ENCODE data around the gene ZBED5. TPM values are rescaled to one million over a fixed set of nuclear protein-coding genes. Genes with fewer than 3 reads are reported as not detected.
A peak's percentile ranks its signal among the peaks of the same experiment; 100 is the strongest.

Gene ZBED5
- total RNA-seq, 2 experiments from 2014 or later: 34.1 to 44.3 TPM

- Mint-ChIP-seq H3K4me1 (peaks cover 13% of the 10 kb centered on the region), H3K36me3 (ENCODE audit: low read depth) (peaks cover 3% of the 10 kb centered on the region), H3K4me3 (no peak overlapping the region), H3K9me3 (ENCODE audit: low read depth) (peaks cover 2% of the 10 kb centered on the region), H3K27ac (peak overlapping the region; percentile 52), H3K27me3 (no peaks in the 10 kb centered on the region)
- ATAC-seq (peak; percentile 83), DNase-seq (no peak)
- intact Hi-C loops (cut with DNase I, micrococcal nuclease): loop anchor here in 1 of 2 experiments (2.0 kb wide), 1 partner anchor 20 kb away; the partner anchor contains the start of gene ZBED5
- ChIA-PET POLR2A (interaction anchor here (0.6 to 1.0 kb wide), 3 partner anchors 69 to 135 kb away, joined by 3 to 9 read pairs (median 4); no protein-coding TSS in a partner anchor), CTCF (interaction anchor here (0.5 to 2.9 kb wide), 27 partner anchors 11 to 674 kb away, joined by 3 to 17 read pairs (median 4); partner anchors contain the start of genes EIF4G2 and ZBED5)
Observed at GRCh38 chr11:10878408-10879214, 20.8 kb upstream of the ZBED5 start.

DNA sequence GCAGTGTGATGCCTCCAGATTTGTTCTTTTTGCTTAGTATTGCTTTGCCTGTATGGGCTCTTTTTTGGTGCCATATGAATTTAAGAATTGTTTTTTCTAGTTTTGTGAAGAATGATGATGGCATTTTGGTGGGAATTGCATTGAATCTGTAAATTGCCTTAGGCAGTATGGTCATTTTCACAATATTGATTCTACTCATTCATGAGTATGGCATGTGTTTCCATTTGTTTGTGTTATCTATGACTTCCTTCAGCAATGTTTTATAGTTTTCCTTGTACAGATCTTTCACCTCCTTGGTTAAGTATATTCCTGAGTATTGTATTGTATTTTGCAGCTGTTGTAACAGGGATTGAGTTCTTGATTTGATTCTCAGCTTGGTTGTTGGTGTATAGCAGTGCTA is 18.3 kb upstream of the ZBED5 start:
- Mint-ChIP-seq H3K27me3 (no peaks in the 10 kb centered on the region), H3K27ac (no peak overlapping the region), H3K4me3 (no peak overlapping the region), H3K36me3 (ENCODE audit: low read depth) (peaks cover 22% of the 10 kb centered on the region), H3K4me1 (peaks cover 13% of the 10 kb centered on the region), H3K9me3 (ENCODE audit: low read depth) (peaks cover 16% of the 10 kb centered on the region)
- POLR2A ChIA-PET: no interaction called here
- CTCF ChIA-PET: interaction anchor here (0.9 to 1.1 kb wide), 2 partner anchors 54 to 66 kb away, joined by 3 read pairs; no protein-coding TSS in a partner anchor
- no peak for ATAC-seq
- intact Hi-C loops (cut with DNase I, micrococcal nuclease): no loop called here
- DNase-seq: no peak

DNA sequence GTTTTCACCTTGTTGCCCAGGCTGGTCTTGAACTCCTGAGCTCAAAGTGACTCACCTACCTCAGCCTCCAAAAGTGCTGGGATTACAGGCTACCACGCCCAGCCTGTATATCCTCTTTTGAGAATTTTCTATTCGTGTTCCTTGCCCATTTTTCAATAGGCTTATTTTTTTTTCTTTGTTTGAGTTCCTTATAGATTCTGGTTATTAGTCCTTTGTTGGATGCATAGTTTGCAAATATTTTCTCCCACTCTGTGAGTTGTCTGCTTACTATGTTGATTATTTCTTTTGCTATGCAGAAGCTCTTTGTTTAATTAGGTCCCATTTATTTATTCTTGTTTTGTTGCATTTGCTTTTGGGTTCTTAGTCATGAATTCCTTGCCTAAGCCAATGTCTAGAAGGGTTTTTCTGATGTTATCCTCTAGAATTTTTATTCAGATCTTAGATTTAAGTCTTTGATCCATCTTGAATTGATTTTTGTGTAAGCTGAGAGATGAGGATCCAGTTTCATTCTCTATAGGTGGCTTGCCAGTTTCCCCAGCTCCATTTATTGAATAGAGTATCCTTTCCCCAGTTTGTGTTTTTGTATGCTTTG is 17.7 kb upstream of the ZBED5 start:
- ATAC-seq: no peak
- no peak for DNase-seq
- Mint-ChIP-seq H3K4me1 (peaks cover 13% of the 10 kb centered on the region), H3K36me3 (ENCODE audit: low read depth) (peaks cover 24% of the 10 kb centered on the region), H3K27ac (no peak overlapping the region), H3K27me3 (no peaks in the 10 kb centered on the region), H3K4me3 (no peak overlapping the region), H3K9me3 (ENCODE audit: low read depth) (peaks cover 17% of the 10 kb centered on the region)
- intact Hi-C loops (cut with DNase I, micrococcal nuclease): no loop called here
- CTCF ChIA-PET: interaction anchor here (0.9 to 1.1 kb wide), 2 partner anchors 55 to 66 kb away, joined by 3 read pairs; no protein-coding TSS in a partner anchor
- POLR2A ChIA-PET: no interaction called here

GRCh38 chr11:10872097-10872496 is 14.2 kb upstream of the ZBED5 start:
- DNase-seq (no peak), ATAC-seq (no peak)
- intact Hi-C loops (cut with DNase I, micrococcal nuclease): no loop called here
- peaks cover 17% of the 10 kb centered on the region for H3K9me3 Mint-ChIP-seq (ENCODE audit: low read depth)
- no peak overlapping the region for H3K4me3 Mint-ChIP-seq
- CTCF ChIA-PET: no interaction called here
- H3K36me3 Mint-ChIP-seq (ENCODE audit: low read depth): peaks cover 23% of the 10 kb centered on the region
- H3K27ac Mint-ChIP-seq: no peak overlapping the region
- H3K27me3 Mint-ChIP-seq: no peaks in the 10 kb centered on the region
- POLR2A ChIA-PET: no interaction called here
- H3K4me1 Mint-ChIP-seq: peaks cover 6% of the 10 kb centered on the region

- CTCF ChIA-PET: no interaction called here
- intact Hi-C loops (cut with DNase I, micrococcal nuclease): no loop called here
- POLR2A ChIA-PET: no interaction called here
Observed at GRCh38 chr11:10868352-10868751, 10.5 kb upstream of the ZBED5 start.

DNA sequence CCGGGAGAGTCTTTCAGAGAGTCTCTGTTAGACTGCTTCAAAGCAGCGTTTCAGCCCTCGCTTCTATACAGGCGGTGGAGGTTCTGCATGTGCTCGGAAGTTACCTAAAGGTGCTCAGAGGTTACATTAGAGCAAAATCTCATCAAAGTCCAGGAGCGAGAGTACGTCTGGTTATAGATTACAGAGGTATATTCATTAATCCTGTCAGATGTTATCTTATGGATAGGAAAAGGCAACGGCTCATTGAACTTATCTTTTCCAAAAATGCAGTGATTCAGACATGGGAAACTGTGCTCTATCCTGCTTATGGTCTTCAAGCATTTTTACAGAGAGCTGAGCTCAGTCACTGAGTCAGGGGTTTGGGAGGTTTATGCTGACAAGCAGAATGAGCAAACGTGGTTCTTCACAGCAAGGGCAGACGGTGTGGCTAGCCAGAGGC is 9.1 kb upstream of the ZBED5 start:
- POLR2A ChIA-PET: no interaction called here
- intact Hi-C loops (cut with DNase I, micrococcal nuclease): no loop called here
- H3K27me3 Mint-ChIP-seq: no peaks in the 10 kb centered on the region
- CTCF ChIA-PET: interaction anchor here (0.6 kb wide), 1 partner anchor 40 kb away, joined by 3 read pairs; no protein-coding TSS in a partner anchor
- H3K4me1 Mint-ChIP-seq: peaks cover 22% of the 10 kb centered on the region
- ATAC-seq (no peak), DNase-seq (no peak)
- peaks cover 4% of the 10 kb centered on the region for H3K9me3 Mint-ChIP-seq (ENCODE audit: low read depth)
- peaks cover 9% of the 10 kb centered on the region for H3K36me3 Mint-ChIP-seq (ENCODE audit: low read depth)
- no peak overlapping the region for H3K4me3 Mint-ChIP-seq
- no peak overlapping the region for H3K27ac Mint-ChIP-seq

More at GRCh38 chr11:10868352-10868751, 10.5 kb upstream of the ZBED5 start:
- DNase-seq: no peak
- Mint-ChIP-seq H3K27me3 (no peaks in the 10 kb centered on the region), H3K36me3 (ENCODE audit: low read depth) (peaks cover 19% of the 10 kb centered on the region), H3K9me3 (ENCODE audit: low read depth) (peaks cover 14% of the 10 kb centered on the region), H3K4me3 (no peak overlapping the region), H3K4me1 (peaks cover 14% of the 10 kb centered on the region), H3K27ac (no peak overlapping the region)
- ATAC-seq: peak; percentile 36

DNA sequence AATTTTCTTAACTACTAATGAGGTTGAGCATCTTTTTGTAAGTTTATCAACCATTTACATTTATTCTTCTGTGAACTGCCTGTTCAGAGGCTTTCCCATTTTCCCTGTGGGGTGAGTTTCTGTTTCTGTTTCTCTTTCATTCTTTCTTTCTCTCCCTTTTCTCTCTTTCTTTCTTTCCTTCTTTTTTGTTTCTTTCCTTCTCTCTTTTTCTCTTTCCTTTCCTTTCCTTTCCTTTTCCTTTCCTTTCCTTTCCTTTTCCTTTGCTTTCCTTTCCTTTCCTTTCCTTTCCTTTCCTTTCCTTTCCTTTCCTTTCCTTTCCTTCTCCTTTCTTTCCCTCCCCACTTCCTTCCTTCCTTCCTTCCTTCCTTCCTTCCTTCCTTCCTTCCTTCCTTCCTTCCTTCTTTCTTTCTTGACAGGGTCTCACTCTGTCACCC is 8.0 kb upstream of the ZBED5 start:
- Mint-ChIP-seq H3K36me3 (ENCODE audit: low read depth) (peaks cover 1% of the 10 kb centered on the region), H3K4me1 (peaks cover 22% of the 10 kb centered on the region), H3K9me3 (ENCODE audit: low read depth) (no peaks in the 10 kb centered on the region), H3K27ac (no peak overlapping the region), H3K27me3 (no peaks in the 10 kb centered on the region), H3K4me3 (no peak overlapping the region)
- no peak for ATAC-seq
- intact Hi-C loops (cut with DNase I, micrococcal nuclease): no loop called here
- DNase-seq: no peak
- ChIA-PET CTCF (no interaction called here), POLR2A (no interaction called here)

- ChIA-PET POLR2A (no interaction called here), CTCF (no interaction called here)
- DNase-seq (no peak), ATAC-seq (no peak)
- intact Hi-C loops (cut with DNase I, micrococcal nuclease): no loop called here
- Mint-ChIP-seq H3K4me3 (no peak overlapping the region), H3K36me3 (ENCODE audit: low read depth) (peaks cover 1% of the 10 kb centered on the region), H3K4me1 (peaks cover 32% of the 10 kb centered on the region), H3K27ac (no peak overlapping the region), H3K27me3 (no peaks in the 10 kb centered on the region), H3K9me3 (ENCODE audit: low read depth) (no peaks in the 10 kb centered on the region)
Observed at GRCh38 chr11:10864688-10865087, 6.8 kb upstream of the ZBED5 start.

- DNase-seq (no peak), ATAC-seq (no peak)
- Mint-ChIP-seq H3K27ac (peak overlapping the region; percentile 14), H3K36me3 (ENCODE audit: low read depth) (peaks cover 6% of the 10 kb centered on the region), H3K4me1 (peaks cover 28% of the 10 kb centered on the region), H3K27me3 (no peaks in the 10 kb centered on the region), H3K9me3 (ENCODE audit: low read depth) (no peaks in the 10 kb centered on the region), H3K4me3 (no peak overlapping the region)
- CTCF ChIA-PET: no interaction called here
- intact Hi-C loops (cut with DNase I, micrococcal nuclease): no loop called here
- POLR2A ChIA-PET: no interaction called here
Observed at GRCh38 chr11:10862446-10862845, 4.6 kb upstream of the ZBED5 start.

- H3K27ac Mint-ChIP-seq: no peak overlapping the region
- DNase-seq: no peak
- peaks cover 10% of the 10 kb centered on the region for H3K36me3 Mint-ChIP-seq (ENCODE audit: low read depth)
- H3K27me3 Mint-ChIP-seq: no peaks in the 10 kb centered on the region
- intact Hi-C loops (cut with DNase I, micrococcal nuclease): no loop called here
- no peak for ATAC-seq
- H3K4me3 Mint-ChIP-seq: no peak overlapping the region
- ChIA-PET POLR2A (no interaction called here), CTCF (no interaction called here)
- H3K4me1 Mint-ChIP-seq: peaks cover 26% of the 10 kb centered on the region
- no peaks in the 10 kb centered on the region for H3K9me3 Mint-ChIP-seq (ENCODE audit: low read depth)
Observed at GRCh38 chr11:10861799-10862198, 3.9 kb upstream of the ZBED5 start.

DNA sequence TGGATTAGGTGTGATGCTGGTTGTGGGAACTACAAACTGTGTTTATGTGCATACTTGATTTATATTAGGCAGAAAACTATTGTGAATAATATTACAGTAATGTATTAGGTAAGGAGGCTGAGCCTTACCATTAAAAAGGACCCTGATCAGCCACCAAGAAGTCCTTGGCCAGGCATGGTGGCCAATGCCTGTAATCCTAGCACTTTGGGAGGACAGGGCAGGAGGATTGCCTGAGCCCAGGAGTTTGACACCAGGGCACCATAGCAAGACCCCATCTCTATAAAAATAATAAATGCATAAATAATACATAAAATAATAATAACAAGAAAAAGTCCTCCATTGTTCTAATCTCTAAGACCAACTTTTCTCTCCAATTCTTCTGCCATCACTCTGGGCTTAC is 3.2 kb upstream of the ZBED5 start:
- intact Hi-C loops (cut with DNase I, micrococcal nuclease): no loop called here
- ATAC-seq: no peak
- CTCF ChIA-PET: interaction anchor here (0.6 to 1.1 kb wide), 5 partner anchors 18 to 1009 kb away, joined by 3 to 4 read pairs (median 3); no protein-coding TSS in a partner anchor
- Mint-ChIP-seq H3K4me1 (peaks cover 31% of the 10 kb centered on the region), H3K9me3 (ENCODE audit: low read depth) (no peaks in the 10 kb centered on the region), H3K36me3 (ENCODE audit: low read depth) (peaks cover 16% of the 10 kb centered on the region), H3K27me3 (no peaks in the 10 kb centered on the region), H3K4me3 (no peak overlapping the region), H3K27ac (no peak overlapping the region)
- DNase-seq: no peak
- POLR2A ChIA-PET: interaction anchor here (0.6 to 1.4 kb wide), 2 partner anchors 52 to 280 kb away, joined by 3 to 8 read pairs; partner anchors contain the start of gene EIF4G2

Data from activated CD4-positive, alpha-beta T cell treated with anti-CD3 and anti-CD28 coated beads for 36 hours (primary cell).